ENCODE results near the gene ACTR1A. TPM values are rescaled to one million over a fixed set of nuclear protein-coding genes. Genes with fewer than 3 reads are reported as not detected.

ACTR1A gene
- 56.6 TPM for polyA plus RNA-seq
- long read RNA-seq, donor 1, transcript ACTR1A-201 (11 exons, 2,829 nt): major isoform, 14 of 14 reads
- long read RNA-seq, donor 1, partial matches to known transcripts: 0 of 14 reads
- long read RNA-seq, donor 1, other reads (novel, unspliced or antisense): 0 of 14 reads
- long read RNA-seq, donor 2, transcript ACTR1A-201 (11 exons, 2,829 nt): major isoform, 11 of 24 reads
- long read RNA-seq, donor 2, partial matches to known transcripts: 8 of 24 reads
- long read RNA-seq, donor 2, other reads (novel, unspliced or antisense): 0 of 24 reads
- long read RNA-seq, donor 3: 0 reads
- long read RNA-seq, donor 4, partial matches to known transcripts: 0 of 2 reads
- long read RNA-seq, donor 4, other reads (novel, unspliced or antisense): 0 of 2 reads
- long read RNA-seq, donor 5, transcript ACTR1A-201 (11 exons, 2,829 nt): major isoform, 7 of 13 reads
- long read RNA-seq, donor 5, partial matches to known transcripts: 6 of 13 reads
- long read RNA-seq, donor 5, other reads (novel, unspliced or antisense): 0 of 13 reads
- long read RNA-seq, donor 6, transcript ACTR1A-201 (11 exons, 2,829 nt): major isoform, 22 of 43 reads
- long read RNA-seq, donor 6, partial matches to known transcripts: 20 of 43 reads
- long read RNA-seq, donor 6, other reads (novel, unspliced or antisense): 0 of 43 reads
- long read RNA-seq, donor 7, transcript ACTR1A-201 (11 exons, 2,829 nt): major isoform, 5 of 6 reads
- long read RNA-seq, donor 7, partial matches to known transcripts: 0 of 6 reads
- long read RNA-seq, donor 7, other reads (novel, unspliced or antisense): 0 of 6 reads
- long read RNA-seq, donor 8, transcript ACTR1A-201 (11 exons, 2,829 nt): major isoform, 16 of 17 reads
- long read RNA-seq, donor 8, partial matches to known transcripts: 0 of 17 reads
- long read RNA-seq, donor 8, other reads (novel, unspliced or antisense): 0 of 17 reads
- long read RNA-seq, donor 9, transcript ACTR1A-201 (11 exons, 2,829 nt): major isoform, 13 of 14 reads
- long read RNA-seq, donor 9, partial matches to known transcripts: 0 of 14 reads
- long read RNA-seq, donor 9, other reads (novel, unspliced or antisense): 0 of 14 reads
- long read RNA-seq, donor 10, transcript ACTR1A-201 (11 exons, 2,829 nt): major isoform, 16 of 16 reads
- long read RNA-seq, donor 10, partial matches to known transcripts: 0 of 16 reads
- long read RNA-seq, donor 10, other reads (novel, unspliced or antisense): 0 of 16 reads
- long read RNA-seq, donor 11, transcript ACTR1A-201 (11 exons, 2,829 nt): major isoform, 16 of 16 reads
- long read RNA-seq, donor 11, partial matches to known transcripts: 0 of 16 reads
- long read RNA-seq, donor 11, other reads (novel, unspliced or antisense): 0 of 16 reads

DNA sequence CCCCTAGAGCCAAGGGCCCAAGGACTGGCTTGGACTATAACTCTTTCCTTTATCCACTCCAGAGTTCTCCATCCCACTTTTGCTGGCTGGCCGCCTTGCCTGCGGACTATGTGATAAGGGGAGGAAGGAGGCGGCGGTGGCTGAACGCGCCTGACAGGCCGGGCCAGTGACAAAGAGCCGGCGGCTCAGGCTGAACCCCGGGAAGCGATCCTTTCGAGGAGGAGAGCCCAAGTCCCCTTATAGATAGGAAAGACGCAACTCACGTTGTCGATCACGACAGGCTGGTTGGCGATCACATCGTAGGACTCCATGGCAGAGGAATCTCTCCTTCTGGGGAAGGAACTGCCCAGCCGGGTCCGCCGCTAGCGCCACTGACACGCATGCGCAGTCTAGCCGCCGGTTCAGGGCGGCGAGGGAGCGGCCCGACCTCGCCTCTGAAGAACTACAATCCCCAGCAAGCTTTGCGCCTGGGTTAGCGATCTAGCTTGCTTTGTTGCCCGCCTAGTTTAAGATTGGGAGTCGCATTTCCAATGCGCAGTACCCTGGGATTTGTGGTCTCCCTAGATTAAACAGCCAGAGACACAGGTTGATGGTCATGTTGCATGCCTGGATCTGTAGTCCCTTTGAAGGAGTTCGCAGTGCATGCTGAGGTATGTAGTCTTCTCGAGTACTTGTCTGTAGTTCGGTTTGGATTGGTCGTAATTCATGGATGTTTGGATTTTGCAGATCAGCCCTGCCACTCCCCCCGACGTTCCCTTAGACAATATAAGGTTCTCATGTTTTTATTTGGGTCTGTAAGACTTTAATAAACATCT lies at the start of gene ACTR1A:
TSS of gene ACTR1A (minus strand) at position 376 of the 815 bp plus-strand sequence. CDS start at position 311, 65 bp downstream.
- Histone ChIP-seq H3K36me3 (ENCODE audit: control insufficient read depth, insufficient read depth, low read length) (peaks cover 4% of the 10 kb centered on the region), H3K9me3 (ENCODE audit: control insufficient read depth, low read depth, low read length) (no peaks in the 10 kb centered on the region), H3K4me3 (ENCODE audit: low read length) (peak within 1 kb of the TSS; percentile 80), H3K27me3 (ENCODE audit: control insufficient read depth, insufficient read depth, low read length) (no peaks in the 10 kb centered on the region), H3K27ac (ENCODE audit: low read length) (peak within 1 kb of the TSS; percentile 77), H3K4me1 (ENCODE audit: control insufficient read depth, insufficient read depth, low read length) (peaks cover 30% of the 10 kb centered on the region)
- peak; percentile 99 for DNase-seq
- WGBS (ENCODE audit: insufficient coverage, low lambda C conversion rate): no CpG with 5 or more reads among the region's 42 CpGs

DNA sequence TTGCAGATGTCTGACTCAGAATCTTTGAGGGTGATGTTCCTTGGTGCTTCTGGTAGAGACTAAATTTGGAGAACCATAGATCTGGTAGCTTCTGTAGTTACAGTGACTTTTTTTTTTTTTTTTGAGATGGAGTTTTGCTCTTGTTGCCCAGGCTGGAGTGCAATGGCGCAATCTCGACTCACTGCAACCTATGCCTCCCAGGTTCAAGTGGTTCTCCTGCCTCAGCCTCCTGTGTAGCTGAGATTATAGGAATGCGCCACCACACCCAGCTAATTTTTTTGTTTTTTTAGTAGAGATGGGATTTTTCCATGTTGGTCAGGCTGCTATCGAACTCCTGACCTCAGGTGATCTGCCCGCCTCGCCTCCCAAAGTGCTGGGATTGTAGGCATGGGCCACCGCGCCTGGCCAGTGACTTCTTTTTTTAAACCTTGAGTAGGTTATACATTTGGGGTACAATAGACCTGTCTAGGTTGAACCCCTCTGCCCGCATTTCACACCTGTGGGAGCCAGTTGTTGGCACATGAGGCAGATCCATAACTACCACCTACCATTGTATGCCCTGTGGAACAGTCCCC lies 48.2 kb upstream of the ACTR1A start:
- Histone ChIP-seq H3K4me3 (ENCODE audit: low read length) (no peak overlapping the region), H3K4me1 (ENCODE audit: control insufficient read depth, insufficient read depth, low read length) (no peaks in the 10 kb centered on the region), H3K27ac (ENCODE audit: low read length) (no peak overlapping the region), H3K27me3 (ENCODE audit: control insufficient read depth, insufficient read depth, low read length) (no peaks in the 10 kb centered on the region), H3K9me3 (ENCODE audit: control insufficient read depth, low read depth, low read length) (no peaks in the 10 kb centered on the region), H3K36me3 (ENCODE audit: control insufficient read depth, insufficient read depth, low read length) (peaks cover 17% of the 10 kb centered on the region)
- no peak for DNase-seq
- no CpG with 5 or more reads among the region's 9 CpGs for WGBS (ENCODE audit: insufficient coverage, low lambda C conversion rate)

DNA sequence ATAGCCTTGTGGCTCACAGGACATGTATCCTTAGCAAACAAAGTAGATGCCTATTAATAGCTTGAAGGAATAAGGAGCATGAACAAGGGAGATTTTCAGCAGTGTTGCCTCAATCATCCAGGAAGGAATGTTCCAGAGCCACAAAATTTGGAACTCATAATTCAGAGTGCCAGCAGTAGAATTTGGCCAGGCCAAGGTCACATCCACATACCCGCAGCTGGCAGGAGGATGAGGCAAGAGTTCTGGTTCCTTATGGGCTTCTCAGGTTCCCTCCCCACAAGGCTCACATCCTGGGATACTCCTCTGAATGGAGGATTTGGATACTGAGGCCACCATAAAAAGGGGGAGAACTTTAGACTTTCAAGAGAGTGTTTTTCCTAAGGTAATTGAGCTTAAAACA lies 47.0 kb upstream of the ACTR1A start:
- Histone ChIP-seq H3K9me3 (ENCODE audit: control insufficient read depth, low read depth, low read length) (no peaks in the 10 kb centered on the region), H3K4me1 (ENCODE audit: control insufficient read depth, insufficient read depth, low read length) (no peaks in the 10 kb centered on the region), H3K27ac (ENCODE audit: low read length) (no peak overlapping the region), H3K27me3 (ENCODE audit: control insufficient read depth, insufficient read depth, low read length) (no peaks in the 10 kb centered on the region), H3K36me3 (ENCODE audit: control insufficient read depth, insufficient read depth, low read length) (peaks cover 17% of the 10 kb centered on the region), H3K4me3 (ENCODE audit: low read length) (no peak overlapping the region)
- no peak for DNase-seq
- WGBS (ENCODE audit: insufficient coverage, low lambda C conversion rate): no CpG with 5 or more reads among the region's 1 CpG

DNA sequence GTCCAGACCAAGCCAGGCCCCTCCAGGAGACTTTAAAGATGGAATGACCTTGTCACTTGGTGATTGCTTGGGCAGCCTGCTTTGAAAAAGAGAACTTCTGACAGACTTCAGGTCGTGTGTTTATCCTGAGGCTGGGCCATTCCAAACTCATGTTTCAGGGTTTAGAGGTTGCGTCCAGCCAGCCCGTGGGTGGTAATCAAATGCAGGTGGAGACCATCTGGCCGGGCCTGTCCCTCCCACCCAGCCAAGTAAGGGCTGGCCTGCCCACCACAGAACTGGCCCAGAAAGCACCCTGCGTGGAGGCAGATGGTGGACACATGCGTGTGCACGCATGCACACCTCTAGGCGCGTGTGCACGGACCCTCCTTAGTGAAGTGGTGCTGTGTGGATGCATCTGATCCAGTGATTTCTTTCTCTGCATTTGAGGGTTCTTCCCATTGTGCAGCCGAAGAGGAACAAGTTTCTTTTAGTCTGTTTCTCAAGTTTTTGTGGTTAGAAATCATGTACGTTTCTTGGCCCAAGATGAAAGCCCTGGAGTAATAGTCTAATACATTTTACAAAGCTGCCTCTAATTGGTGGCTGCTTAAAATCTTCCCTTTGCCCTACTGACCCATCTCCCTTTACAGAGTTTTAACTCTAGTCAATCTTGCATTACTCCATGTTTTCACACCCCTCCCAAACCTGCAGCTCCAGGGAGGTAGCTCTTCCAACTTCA lies 44.3 kb upstream of the ACTR1A start:
- DNase-seq: no peak
- Histone ChIP-seq H3K27ac (ENCODE audit: low read length) (no peak overlapping the region), H3K27me3 (ENCODE audit: control insufficient read depth, insufficient read depth, low read length) (no peaks in the 10 kb centered on the region), H3K4me1 (ENCODE audit: control insufficient read depth, insufficient read depth, low read length) (no peaks in the 10 kb centered on the region), H3K36me3 (ENCODE audit: control insufficient read depth, insufficient read depth, low read length) (peaks cover 13% of the 10 kb centered on the region), H3K4me3 (ENCODE audit: low read length) (no peak overlapping the region), H3K9me3 (ENCODE audit: control insufficient read depth, low read depth, low read length) (no peaks in the 10 kb centered on the region)
- no CpG with 5 or more reads among the region's 12 CpGs for WGBS (ENCODE audit: insufficient coverage, low lambda C conversion rate)

DNA sequence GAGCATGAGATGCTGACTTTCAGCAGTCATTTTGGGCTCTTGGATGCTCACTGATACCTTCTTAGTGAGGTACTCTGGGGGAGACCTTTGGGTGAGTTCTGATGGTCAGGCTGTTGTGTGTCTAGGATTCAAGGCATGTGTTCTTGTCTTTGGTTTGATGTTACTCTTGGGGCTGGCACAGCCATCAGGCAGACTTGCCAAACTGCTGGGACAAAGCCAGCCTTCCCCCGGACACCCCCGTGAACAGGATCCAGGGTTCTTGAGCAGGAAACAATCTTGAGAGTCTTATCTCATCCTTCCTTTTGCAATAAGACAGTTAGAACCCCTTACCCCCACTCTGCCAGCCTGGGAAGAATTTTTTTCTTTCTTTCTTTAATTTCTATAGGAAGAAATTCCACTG lies 43.5 kb upstream of the ACTR1A start:
- no peak for DNase-seq
- no CpG with 5 or more reads among the region's 2 CpGs for WGBS (ENCODE audit: insufficient coverage, low lambda C conversion rate)
- H3K4me3 ChIP-seq (ENCODE audit: low read length): no peak overlapping the region
- no peak overlapping the region for H3K27ac ChIP-seq (ENCODE audit: low read length)
- peaks cover 11% of the 10 kb centered on the region for H3K36me3 ChIP-seq (ENCODE audit: control insufficient read depth, insufficient read depth, low read length)
- no peaks in the 10 kb centered on the region for H3K9me3 ChIP-seq (ENCODE audit: control insufficient read depth, low read depth, low read length)
- no peaks in the 10 kb centered on the region for H3K4me1 ChIP-seq (ENCODE audit: control insufficient read depth, insufficient read depth, low read length)
- H3K27me3 ChIP-seq (ENCODE audit: control insufficient read depth, insufficient read depth, low read length): no peaks in the 10 kb centered on the region

DNA sequence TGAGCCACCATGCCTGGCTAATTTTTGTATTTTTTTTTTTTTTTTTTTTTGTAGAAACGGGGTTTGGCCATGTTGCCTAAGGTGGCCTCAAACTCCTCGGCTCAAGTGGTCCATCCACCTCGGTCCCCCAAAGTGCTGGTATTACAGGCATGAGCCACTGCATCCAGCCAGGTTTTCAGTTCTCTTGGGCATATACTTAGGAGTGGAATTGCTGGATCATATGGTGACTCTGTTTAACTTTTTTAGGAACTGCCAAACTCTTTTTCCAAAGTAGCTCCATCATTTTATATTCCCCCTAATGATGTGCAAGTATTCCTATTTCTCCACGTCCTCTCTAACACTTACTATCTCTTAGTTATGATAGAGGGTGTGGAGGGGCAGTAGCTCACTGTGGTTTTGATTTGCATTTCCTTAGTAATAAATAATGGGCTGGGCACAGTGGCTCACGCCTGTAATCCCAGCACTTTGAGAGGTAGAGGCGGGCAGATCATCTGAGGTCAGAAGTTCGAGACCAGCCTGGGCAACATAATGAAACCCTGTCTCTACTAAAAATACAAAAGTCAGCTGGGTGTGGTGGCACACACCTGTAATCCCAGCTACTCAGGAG lies 42.9 kb upstream of the ACTR1A start:
- no peak for DNase-seq
- Histone ChIP-seq H3K27me3 (ENCODE audit: control insufficient read depth, insufficient read depth, low read length) (no peaks in the 10 kb centered on the region), H3K27ac (ENCODE audit: low read length) (no peak overlapping the region), H3K36me3 (ENCODE audit: control insufficient read depth, insufficient read depth, low read length) (peaks cover 9% of the 10 kb centered on the region), H3K4me1 (ENCODE audit: control insufficient read depth, insufficient read depth, low read length) (no peaks in the 10 kb centered on the region), H3K9me3 (ENCODE audit: control insufficient read depth, low read depth, low read length) (no peaks in the 10 kb centered on the region), H3K4me3 (ENCODE audit: low read length) (no peak overlapping the region)
- 100% methylated on average over 1 of the region's 7 CpGs for WGBS (ENCODE audit: insufficient coverage, low lambda C conversion rate)

DNA sequence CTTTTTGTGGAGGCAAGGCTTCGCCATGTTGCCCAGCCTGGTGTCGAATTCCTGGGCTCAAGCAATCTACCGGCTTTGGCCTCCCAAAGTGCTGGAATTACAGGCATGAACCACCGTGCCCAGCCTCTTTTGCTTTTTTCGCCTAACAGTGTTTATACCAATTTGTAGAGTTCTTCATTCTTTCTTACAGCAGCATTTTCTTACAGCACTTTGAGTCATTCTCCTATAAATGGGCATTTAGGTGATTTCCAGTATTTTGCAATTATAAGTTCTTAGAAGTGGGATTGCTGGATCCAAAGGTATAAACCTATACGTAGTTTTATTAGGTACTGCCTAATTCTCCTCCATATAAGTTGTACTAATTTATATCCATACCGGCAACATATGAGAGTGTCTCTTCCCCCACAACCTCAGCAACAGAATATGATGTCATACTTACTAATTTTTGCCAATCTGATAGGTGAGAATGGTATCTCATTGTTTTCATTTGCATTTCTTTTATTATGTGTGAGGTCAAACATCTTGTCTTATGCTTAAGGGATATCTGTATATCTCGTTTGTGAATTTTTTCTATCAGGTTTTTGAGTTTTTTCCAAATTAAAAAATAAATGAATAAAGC lies 40.4 kb upstream of the ACTR1A start:
- no peak overlapping the region for H3K27ac ChIP-seq (ENCODE audit: low read length)
- H3K4me3 ChIP-seq (ENCODE audit: low read length): no peak overlapping the region
- no peaks in the 10 kb centered on the region for H3K36me3 ChIP-seq (ENCODE audit: control insufficient read depth, insufficient read depth, low read length)
- no peaks in the 10 kb centered on the region for H3K4me1 ChIP-seq (ENCODE audit: control insufficient read depth, insufficient read depth, low read length)
- 100% methylated on average over 1 of the region's 8 CpGs for WGBS (ENCODE audit: insufficient coverage, low lambda C conversion rate)
- no peak for DNase-seq
- H3K9me3 ChIP-seq (ENCODE audit: control insufficient read depth, low read depth, low read length): no peaks in the 10 kb centered on the region
- no peaks in the 10 kb centered on the region for H3K27me3 ChIP-seq (ENCODE audit: control insufficient read depth, insufficient read depth, low read length)

DNA sequence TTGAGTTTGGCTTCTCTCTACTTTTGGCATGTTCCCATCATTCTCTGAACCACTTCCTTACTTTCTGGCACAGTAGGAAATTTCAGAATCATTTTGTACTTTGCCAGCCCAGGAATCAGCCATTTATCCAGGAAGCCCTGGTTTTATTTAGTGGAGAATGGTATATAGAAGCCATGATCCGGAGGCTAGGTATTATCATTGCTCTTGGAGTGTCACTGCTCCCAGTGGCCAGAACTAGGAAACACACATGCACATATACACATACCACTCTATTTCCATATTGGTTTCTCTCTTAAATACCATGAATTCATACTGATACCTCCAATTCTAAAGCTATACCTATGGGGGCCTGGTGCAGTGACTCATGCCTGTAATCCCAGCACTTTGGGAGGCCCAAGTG lies 37.5 kb upstream of the ACTR1A start:
- no peaks in the 10 kb centered on the region for H3K4me1 ChIP-seq (ENCODE audit: control insufficient read depth, insufficient read depth, low read length)
- peaks cover 2% of the 10 kb centered on the region for H3K36me3 ChIP-seq (ENCODE audit: control insufficient read depth, insufficient read depth, low read length)
- no peaks in the 10 kb centered on the region for H3K9me3 ChIP-seq (ENCODE audit: control insufficient read depth, low read depth, low read length)
- H3K27me3 ChIP-seq (ENCODE audit: control insufficient read depth, insufficient read depth, low read length): no peaks in the 10 kb centered on the region
- WGBS (ENCODE audit: insufficient coverage, low lambda C conversion rate): no CpG with 5 or more reads among the region's 1 CpG
- no peak for DNase-seq
- H3K27ac ChIP-seq (ENCODE audit: low read length): no peak overlapping the region
- no peak overlapping the region for H3K4me3 ChIP-seq (ENCODE audit: low read length)
